H1 (cell line): ENCODE data around the gene FAU. TPM values are rescaled to one million over a fixed set of nuclear protein-coding genes. Genes with fewer than 3 reads are reported as not detected.
A peak's percentile ranks its signal among the peaks of the same experiment; 100 is the strongest.

Experiments
- CTCF ChIA-PET: fragments of 300-600 bp; sonication (Branson Sonifier 250); formaldehyde crosslinking; loops from one replicate; lab custom pipeline; 2021; ENCODE audit not compliant: partially characterized antibody; lab: Charles Lee
- POLR2A ChIA-PET: fragments of 300-600 bp; sonication (Branson Sonifier 250); formaldehyde crosslinking; loops from one replicate; lab custom pipeline; 2021; ENCODE audit warnings: inconsistent platforms; ENCODE audit not compliant: partially characterized antibody; lab: Charles Lee
- DNase-seq, 2 experiments: peaks; one replicate each; pipeline versions ENCODE4 v3.0.0 to v3.0.0-alpha.2; 2010 to 2022; ENCODE audit warnings: low spot score in 2 of 2, low read depth in 1 of 2, mixed read lengths in 1 of 2
- FAIRE-seq: peaks from 2 replicates; lab custom pipeline; 2011; peaks lifted over from hg19 to GRCh38; lab: Jason Lieb, UNC
- H2AFZ ChIP-seq: 2 replicates; pipeline ENCODE4 v1.8.1; 2012; ENCODE audit warnings: low read length, inconsistent platforms
- H2AK5ac ChIP-seq: 2 replicates; pipeline ENCODE4 v1.6.1; 2013; ENCODE audit warnings: low read depth, low read length
- H2BK120ac ChIP-seq: replicated peaks from 2 replicates; pipeline ENCODE3; 2013; ENCODE audit warnings: low read depth, low read length, inconsistent platforms
- H2BK12ac ChIP-seq: 2 replicates; pipeline ENCODE4 v1.6.1; 2013; ENCODE audit warnings: low read depth, low read length
- H2BK15ac ChIP-seq: 2 replicates; pipeline ENCODE4 v1.6.1; 2013; ENCODE audit warnings: low read length
- H2BK20ac ChIP-seq: 2 replicates; pipeline ENCODE4 v1.6.1; 2013; ENCODE audit warnings: low read length
- H2BK5ac ChIP-seq: 2 replicates; pipeline ENCODE4 v1.6.1; 2013; ENCODE audit warnings: low read depth, low read length
- H3K14ac ChIP-seq: 2 replicates; pipeline ENCODE4 v1.6.1; 2013; ENCODE audit warnings: inconsistent platforms; ENCODE audit not compliant: insufficient read length
- H3K18ac ChIP-seq: 2 replicates; pipeline ENCODE4 v1.6.1; 2013; ENCODE audit warnings: low read length; ENCODE audit errors: extremely low read depth
- H3K23ac ChIP-seq: 2 replicates; pipeline ENCODE4 v1.6.1; 2013; ENCODE audit warnings: inconsistent platforms; ENCODE audit not compliant: insufficient read length
- H3K23me2 ChIP-seq: 2 replicates; pipeline ENCODE4 v1.6.1; 2013; ENCODE audit warnings: low read depth, low read length
- H3K27ac ChIP-seq: 2 replicates; pipeline ENCODE4 v1.6.1; 2011; ENCODE audit warnings: low read depth, low read length, inconsistent platforms
- H3K27me3 ChIP-seq, 4 experiments: replicated peaks in 1 of 4; 1 replicate in 1 of 4; 2 replicates in 3 of 4; pipeline versions ENCODE4 v1.6.1 to v1.8.1; 2011 to 2013; ENCODE audit warnings: low read length in 3 of 4, mild to moderate bottlenecking in 3 of 4, inconsistent platforms in 2 of 4, mixed read lengths in 2 of 4, moderate library complexity in 1 of 4; ENCODE audit not compliant: control insufficient read depth in 3 of 4, insufficient read depth in 3 of 4; ENCODE audit errors: extremely low read depth in 1 of 4
- H3K36me3 ChIP-seq, 4 experiments: 2 replicates each; pipeline versions ENCODE4 v1.6.1 to v1.8.1; 2011 to 2013; ENCODE audit warnings: mild to moderate bottlenecking in 4 of 4, low read length in 3 of 4, moderate library complexity in 2 of 4, control low read depth in 1 of 4, inconsistent platforms in 1 of 4; ENCODE audit not compliant: insufficient read depth in 4 of 4, control insufficient read depth in 2 of 4
- H3K4ac ChIP-seq: replicated peaks from 2 replicates; pipeline ENCODE3; 2013; ENCODE audit warnings: low read length, low read depth, mixed read lengths, inconsistent platforms; ENCODE audit not compliant: insufficient read length
- H3K4me1 ChIP-seq, 4 experiments: replicated peaks in 1 of 4; 1 replicate in 1 of 4; 2 replicates in 3 of 4; pipeline versions ENCODE4 v1.6.1 to v1.8.1; 2011 to 2013; ENCODE audit warnings: low read length in 3 of 4, inconsistent platforms in 2 of 4, mixed read lengths in 1 of 4; ENCODE audit not compliant: insufficient read depth in 4 of 4, control insufficient read depth in 3 of 4
- H3K4me2 ChIP-seq, 2 experiments: 2 replicates each; pipeline versions ENCODE4 v1.6.1 to v1.8.1; 2011 to 2013; ENCODE audit warnings: low read depth in 2 of 2, low read length in 2 of 2, control low read depth in 1 of 2, inconsistent platforms in 1 of 2, mild to moderate bottlenecking in 1 of 2; ENCODE audit not compliant: insufficient read depth in 1 of 2
- H3K4me3 ChIP-seq, 4 experiments: fragments of 200-600, 300-600 bp in 1 of 4; sonication (generic), shearing (Covaris generic), sonication (Bioruptor Twin) in 1 of 4; 2 replicates each; pipeline versions ENCODE4 v1.5.1 to v1.8.1; 2011 to 2016; ENCODE audit warnings: low read length in 4 of 4, low read depth in 3 of 4, control low read depth in 2 of 4, inconsistent platforms in 2 of 4, mild to moderate bottlenecking in 2 of 4, mixed read lengths in 1 of 4, moderate library complexity in 1 of 4; ENCODE audit not compliant: insufficient read depth in 2 of 4; ENCODE audit errors: extremely low read depth in 1 of 4
- H3K56ac ChIP-seq: replicated peaks from 2 replicates; pipeline ENCODE3; 2013; ENCODE audit warnings: low read depth, mild to moderate bottlenecking, mixed read lengths, low read length, inconsistent platforms; ENCODE audit not compliant: insufficient read length
- H3K79me1 ChIP-seq: 2 replicates; pipeline ENCODE4 v1.6.1; 2013; ENCODE audit warnings: low read depth, low read length, control low read depth
- H3K79me2 ChIP-seq, 2 experiments: 2 replicates each; pipeline versions ENCODE4 v1.6.1 to v1.8.1; 2012 to 2013; ENCODE audit warnings: low read length in 2 of 2, mild to moderate bottlenecking in 2 of 2, inconsistent platforms in 1 of 2; ENCODE audit not compliant: insufficient read depth in 2 of 2, control insufficient read depth in 1 of 2
- H3K9ac ChIP-seq, 4 experiments: replicated peaks in 1 of 4; 1 replicate in 1 of 4; 2 replicates in 3 of 4; pipeline versions ENCODE4 v1.6.1 to v1.8.1; 2011 to 2013; ENCODE audit warnings: low read depth in 3 of 4, low read length in 3 of 4, control low read depth in 2 of 4, mild to moderate bottlenecking in 2 of 4, moderate library complexity in 2 of 4, inconsistent platforms in 1 of 4; ENCODE audit errors: extremely low read depth in 1 of 4
- H3K9me3 ChIP-seq, 2 experiments: 2 replicates each; pipeline versions ENCODE4 v1.6.1 to v1.8.1; 2012 to 2013; ENCODE audit warnings: mild to moderate bottlenecking in 2 of 2, moderate library complexity in 2 of 2, control low read depth in 1 of 2, inconsistent platforms in 1 of 2, low read depth in 1 of 2, low read length in 1 of 2, mixed read lengths in 1 of 2; ENCODE audit not compliant: insufficient read depth in 2 of 2
- H4K20me1 ChIP-seq, 2 experiments: replicated peaks in 1 of 2; 2 replicates each; pipeline versions ENCODE3 to v1.8.1; 2011 to 2013; ENCODE audit warnings: inconsistent platforms in 2 of 2, low read length in 2 of 2, mild to moderate bottlenecking in 1 of 2; ENCODE audit not compliant: insufficient read depth in 2 of 2, control insufficient read depth in 1 of 2
- H4K5ac ChIP-seq: 2 replicates; pipeline ENCODE4 v1.6.1; 2013; ENCODE audit warnings: low read length, low read depth, mixed read lengths, inconsistent platforms; ENCODE audit not compliant: insufficient read length
- H4K8ac ChIP-seq: 2 replicates; pipeline ENCODE4 v1.8.0; 2013; ENCODE audit warnings: mild to moderate bottlenecking, moderate library complexity, low read length, inconsistent platforms; ENCODE audit not compliant: insufficient read depth; ENCODE audit errors: extremely low read depth
- H4K91ac ChIP-seq: replicated peaks from 2 replicates; pipeline ENCODE3; 2013; ENCODE audit warnings: low read length, mixed read lengths, inconsistent platforms; ENCODE audit not compliant: insufficient read length
- ASH2L ChIP-seq: fragments of 200-600, 300-600 bp; sonication (generic); IDR thresholded peaks from one replicate; pipeline ENCODE4 v1.7.1; 2017; ENCODE audit warnings: low read length
- EGR1 ChIP-seq: IDR thresholded peaks from 2 replicates; pipeline ENCODE4 v1.6.1; 2011; ENCODE audit warnings: low read depth, low read length, borderline replicate concordance
- POLR2A ChIP-seq, 2 experiments: IDR thresholded peaks; 1 replicate in 1 of 2; 2 replicates in 1 of 2; pipeline ENCODE4 v1.6.1; 2011; ENCODE audit warnings: low read depth in 2 of 2, low read length in 2 of 2, mild to moderate bottlenecking in 2 of 2; ENCODE audit errors: control extremely low read depth in 1 of 2
- POU5F1 ChIP-seq: IDR thresholded peaks from 2 replicates; pipeline ENCODE4 v1.6.1; 2011; ENCODE audit warnings: low read depth, mild to moderate bottlenecking, low read length, moderate library complexity
- RNF2 ChIP-seq: fragments of 200-900, 300-1000 bp; sonication (generic); IDR thresholded peaks from 2 replicates; pipeline ENCODE4 v1.7.1; 2016; ENCODE audit warnings: borderline replicate concordance, low read depth, mild to moderate bottlenecking, antibody characterized with exemption, low read length; ENCODE audit not compliant: poor library complexity, severe bottlenecking; ENCODE audit errors: missing control alignments
- SP2 ChIP-seq: IDR thresholded peaks from 2 replicates; pipeline ENCODE4 v1.6.1; 2012; ENCODE audit warnings: mild to moderate bottlenecking, low read length, inconsistent platforms
- TBP ChIP-seq: IDR thresholded peaks from 2 replicates; pipeline ENCODE4 v1.6.1; 2011; ENCODE audit warnings: low read depth, low read length, improper control_type of control experiment
- TCF12 ChIP-seq: IDR thresholded peaks from 2 replicates; pipeline ENCODE4 v1.6.1; 2011; ENCODE audit warnings: low read depth, mild to moderate bottlenecking, low read length
- USF2 ChIP-seq: IDR thresholded peaks from 2 replicates; pipeline ENCODE4 v1.6.1; 2011; ENCODE audit warnings: low read length, improper control_type of control experiment
- WGBS, 2 experiments: shearing (Covaris generic) in 1 of 2; methylation state at CpG; one replicate each; pipeline versions ENCODE4 v1.1.6 to v1.1.7; 2013 to 2015; ENCODE audit warnings: low lambda C conversion rate in 2 of 2, mixed read lengths in 2 of 2, inconsistent platforms in 1 of 2, low coverage in 1 of 2, missing lambda C conversion rate in 1 of 2; ENCODE audit not compliant: insufficient replicate concordance in 2 of 2, insufficient coverage in 1 of 2, insufficient read length in 1 of 2; ENCODE audit errors: extremely low coverage in 1 of 2, missing lambda C conversion rate in 1 of 2; 5-methylcytosine and 5-hydroxymethylcytosine counted together
- polyA plus RNA-seq, 7 experiments: library from polyadenylated mRNA; depleted of rRNA in 3 of 7; stranded (reverse) in 5 of 7; unstranded in 2 of 7; fragments of >200 nt in 5 of 7; fragments of 200-250 nt in 2 of 7; gene quantifications; 1 replicate in 5 of 7; 2 replicates in 1 of 7; 4 replicates in 1 of 7; pipeline versions ENCODE4 v1.2.1 to v1.2.3, GENCODE V29; 2011 to 2013; ENCODE audit warnings: missing spikeins in 2 of 7, mixed read lengths in 2 of 7
- total RNA-seq: library from RNA; stranded (reverse); fragmentation: NEBNext Ultra II Directional; extraction: Animal tissue kit (Norgen Biotek cat#: 25700); gene quantifications from 2 replicates; pipeline ENCODE4 v1.2.1, GENCODE V29; 2021

FAU gene
- total and polyA plus RNA-seq, 2 of the 8 experiments (the other 6 are each of a cell fraction or from before 2014, with no cell fraction given): 826 to 896 TPM

- no peak overlapping the region for H3K9ac ChIP-seq
Measured at GRCh38 chr11:65150509-65151299, 28.8 kb upstream of the FAU start.

More at GRCh38 chr11:65150509-65151299, 28.8 kb upstream of the FAU start:
- Histone ChIP-seq H3K27ac (no peak overlapping the region), H4K20me1 (no peaks in the 10 kb centered on the region), H2AFZ (peak overlapping the region; percentile 34; the same call in 1 of the 2 replicates), H3K4me1 (no peaks in the 10 kb centered on the region), H3K79me1 (no peaks in the 10 kb centered on the region), H2AK5ac (no peak overlapping the region), H2BK120ac (no peak overlapping the region), H3K4me2 (no peak overlapping the region)
- TF ChIP-seq POU5F1 (no peak), EGR1 (no peak), ASH2L (no peak), TCF12 (no peak), POLR2A (IDR thresholded peaks at IDR 0.05; ENCODE audit: control extremely low read depth in 1 of 2, low read depth in 2 of 2, low read length in 2 of 2) (no peak), RNF2 (no peak), USF2 (no peak), SP2 (no peak), TBP (no peak)
- TF ChIP-seq, all 59 proteins: peak for 0
- no peak overlapping the region for H3K56ac ChIP-seq
- CTCF ChIA-PET: interaction anchor here (1.3 to 1.7 kb wide), 2 partner anchors 15 to 31 kb away, joined by 4 read pairs; partner anchors contain the start of gene CAPN1
- no peak for FAIRE-seq
- no peaks in the 10 kb centered on the region for H3K27me3 ChIP-seq
- no peak overlapping the region for H4K5ac ChIP-seq
- H2BK5ac ChIP-seq: no peak overlapping the region
- H2BK12ac ChIP-seq: peak overlapping the region; percentile 60; the same call in 1 of the 2 replicates
- H4K8ac ChIP-seq: 0 out of 2 replicates have a peak overlapping the region, but pooled peaks have one; percentile 6
- H3K23ac ChIP-seq: no peak overlapping the region
- H3K18ac ChIP-seq: no peak overlapping the region
- H2BK15ac ChIP-seq: no peak overlapping the region
- 91% methylated on average over 11 of the region's 12 CpGs; no CpG with 5 or more reads in 1 of the 2 experiments for WGBS, 2 experiments
- POLR2A ChIA-PET: no interaction called here
- DNase-seq: no peak
- H3K4ac ChIP-seq: no peak overlapping the region
- no peaks in the 10 kb centered on the region for H3K23me2 ChIP-seq
- H3K4me3 ChIP-seq: no peak overlapping the region
- H4K91ac ChIP-seq: no peak overlapping the region
- H3K14ac ChIP-seq: no peak overlapping the region
- H2BK20ac ChIP-seq: no peak overlapping the region
- H3K36me3 ChIP-seq: no peaks in the 10 kb centered on the region
- H3K9me3 ChIP-seq: peaks cover 0 to 7% of the 10 kb centered on the region in 2 experiments; a peak in 1 of 4 replicates
- H3K79me2 ChIP-seq: no peaks in the 10 kb centered on the region
